HEK293T (cell line): ENCODE data around the gene TTLL12.

Source experiments
- ARNT ChIP-seq: fragments of 450-650 bp; IDR thresholded peaks from 2 replicates; pipeline ENCODE4 v1.6.1; 2017; ENCODE audit warnings: mild to moderate bottlenecking
- ELF4 ChIP-seq: fragments of 450-650 bp; IDR thresholded peaks from 2 replicates; pipeline ENCODE4 v1.6.1; 2017; ENCODE audit warnings: antibody characterized with exemption
- FOXA1 ChIP-seq: fragments of 450-650 bp; IDR thresholded peaks from 2 replicates; pipeline ENCODE4 v1.6.1; 2016; ENCODE audit warnings: mild to moderate bottlenecking
- FOXK2 ChIP-seq: fragments of 450-650 bp; IDR thresholded peaks from 2 replicates; pipeline ENCODE4 v1.6.1; 2016; ENCODE audit warnings: mild to moderate bottlenecking
- L3MBTL2 ChIP-seq: fragments of 450-650 bp; conservative IDR thresholded peaks from 2 replicates; pipeline ENCODE4 v1.6.1; 2016; ENCODE audit warnings: mild to moderate bottlenecking
- LEF1 ChIP-seq: fragments of 450-650 bp; IDR thresholded peaks from 2 replicates; pipeline ENCODE4 v1.6.1; 2017; ENCODE audit warnings: mild to moderate bottlenecking, borderline replicate concordance
- NFRKB ChIP-seq: fragments of 450-650 bp; IDR thresholded peaks from 2 replicates; pipeline ENCODE4 v1.6.1; 2016; ENCODE audit warnings: mild to moderate bottlenecking, moderate library complexity
- SP1 ChIP-seq: fragments of 450-650 bp; IDR thresholded peaks from 2 replicates; pipeline ENCODE4 v1.6.1; 2017
- SUZ12 ChIP-seq: fragments of 450-650 bp; IDR thresholded peaks from 2 replicates; pipeline ENCODE4 v1.6.1; 2016; ENCODE audit warnings: mild to moderate bottlenecking

- TF ChIP-seq FOXK2 (no peak), NFRKB (no peak), SP1 (no peak), FOXA1 (no peak), L3MBTL2 (no peak), SUZ12 (no peak), ARNT (no peak), ELF4 (no peak), LEF1 (no peak)
Observed at GRCh38 chr22:43181321-43182076, 5.4 kb downstream of the TTLL12 start.
